ENCODE data around the gene DOCK1.

DNA sequence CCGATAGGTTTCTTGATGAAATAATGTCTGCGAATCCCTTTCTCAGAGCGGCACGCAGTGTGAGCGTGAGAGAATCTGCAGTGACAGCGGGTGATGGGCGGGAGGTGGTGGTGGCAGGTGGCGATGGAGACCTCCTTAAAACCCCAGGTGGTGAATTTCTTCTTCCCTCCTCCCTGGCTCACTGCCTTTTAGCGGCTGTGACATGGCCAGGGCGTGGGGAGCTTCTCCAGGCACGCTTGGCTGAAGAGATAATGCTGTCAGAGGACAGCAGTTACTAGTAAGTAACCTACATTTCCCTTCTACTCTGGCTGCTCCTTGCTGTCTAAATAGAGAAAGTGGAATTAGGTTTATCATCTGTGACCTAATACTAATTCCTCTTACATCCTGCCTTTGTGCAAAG is 432.6 kb downstream of the DOCK1 start:
- TF ChIP-seq, protein P1, sequence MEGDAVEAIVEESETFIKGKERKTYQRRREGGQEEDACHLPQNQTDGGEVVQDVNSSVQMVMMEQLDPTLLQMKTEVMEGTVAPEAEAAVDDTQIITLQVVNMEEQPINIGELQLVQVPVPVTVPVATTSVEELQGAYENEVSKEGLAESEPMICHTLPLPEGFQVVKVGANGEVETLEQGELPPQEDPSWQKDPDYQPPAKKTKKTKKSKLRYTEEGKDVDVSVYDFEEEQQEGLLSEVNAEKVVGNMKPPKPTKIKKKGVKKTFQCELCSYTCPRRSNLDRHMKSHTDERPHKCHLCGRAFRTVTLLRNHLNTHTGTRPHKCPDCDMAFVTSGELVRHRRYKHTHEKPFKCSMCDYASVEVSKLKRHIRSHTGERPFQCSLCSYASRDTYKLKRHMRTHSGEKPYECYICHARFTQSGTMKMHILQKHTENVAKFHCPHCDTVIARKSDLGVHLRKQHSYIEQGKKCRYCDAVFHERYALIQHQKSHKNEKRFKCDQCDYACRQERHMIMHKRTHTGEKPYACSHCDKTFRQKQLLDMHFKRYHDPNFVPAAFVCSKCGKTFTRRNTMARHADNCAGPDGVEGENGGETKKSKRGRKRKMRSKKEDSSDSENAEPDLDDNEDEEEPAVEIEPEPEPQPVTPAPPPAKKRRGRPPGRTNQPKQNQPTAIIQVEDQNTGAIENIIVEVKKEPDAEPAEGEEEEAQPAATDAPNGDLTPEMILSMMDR (IDR thresholded peaks at IDR 0.05): no peak
- TF ChIP-seq SMC3 (IDR thresholded peaks at IDR 0.05; ENCODE audit: low read depth, low read length) (no peak), GABPA (IDR thresholded peaks at IDR 0.05; ENCODE audit: low read depth) (no peak), YY1 (IDR thresholded peaks at IDR 0.05; ENCODE audit: low read depth) (no peak), EP300 (IDR thresholded peaks at IDR 0.05; ENCODE audit: borderline replicate concordance in 1 of 2, low read depth in 1 of 2, low read length in 1 of 2) (no peak), RCOR1 (IDR thresholded peaks at IDR 0.05; ENCODE audit: low read length) (no peak)
- TF ChIP-seq, protein P2, sequence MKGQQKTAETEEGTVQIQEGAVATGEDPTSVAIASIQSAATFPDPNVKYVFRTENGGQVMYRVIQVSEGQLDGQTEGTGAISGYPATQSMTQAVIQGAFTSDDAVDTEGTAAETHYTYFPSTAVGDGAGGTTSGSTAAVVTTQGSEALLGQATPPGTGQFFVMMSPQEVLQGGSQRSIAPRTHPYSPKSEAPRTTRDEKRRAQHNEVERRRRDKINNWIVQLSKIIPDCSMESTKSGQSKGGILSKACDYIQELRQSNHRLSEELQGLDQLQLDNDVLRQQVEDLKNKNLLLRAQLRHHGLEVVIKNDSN (IDR thresholded peaks at IDR 0.05; ENCODE audit: borderline replicate concordance, low read depth): no peak

Data from SK-N-SH (cell line).